ENCODE results near the gene APOL4. TPM values are rescaled to one million over a fixed set of nuclear protein-coding genes. Genes with fewer than 3 reads are reported as not detected.

The APOL4 gene
- total RNA-seq, 1 donor from 2014 or later = not detected

- no peak for TF ChIP-seq CTCF (conservative IDR thresholded peaks at IDR 0.05; ENCODE audit: low read depth, low read length)
- no peak overlapping the region for H3K4me3 ChIP-seq (ENCODE audit: low read depth, low read length)
- no peak for DNase-seq (ENCODE audit: low read depth)
Measured at GRCh38 chr22:36198536-36198935, 3.1 kb downstream of the APOL4 start.

GRCh38 chr22:36197514-36198146 lies 4.0 kb downstream of the APOL4 start:
- TF ChIP-seq CTCF (conservative IDR thresholded peaks at IDR 0.05; ENCODE audit: low read depth, low read length) = no peak
- no peak overlapping the region for H3K4me3 ChIP-seq (ENCODE audit: low read depth, low read length)
- no peak for DNase-seq (ENCODE audit: low read depth)

GRCh38 chr22:36197065-36197440 lies 4.6 kb downstream of the APOL4 start:
- no peak for TF ChIP-seq CTCF (conservative IDR thresholded peaks at IDR 0.05; ENCODE audit: low read depth, low read length)
- H3K4me3 ChIP-seq (ENCODE audit: low read depth, low read length) = no peak overlapping the region
- DNase-seq (ENCODE audit: low read depth) = no peak

GRCh38 chr22:36196254-36197064 lies 5.2 kb downstream of the APOL4 start:
- no peak overlapping the region for H3K4me3 ChIP-seq (ENCODE audit: low read depth, low read length)
- TF ChIP-seq CTCF (conservative IDR thresholded peaks at IDR 0.05; ENCODE audit: low read depth, low read length) = no peak
- DNase-seq (ENCODE audit: low read depth) = no peak

- DNase-seq (ENCODE audit: low read depth) = peak; percentile 9
- no peak overlapping the region for H3K4me3 ChIP-seq (ENCODE audit: low read depth, low read length)
- peak; percentile 87 for TF ChIP-seq CTCF (conservative IDR thresholded peaks at IDR 0.05; ENCODE audit: low read depth, low read length)
Measured at GRCh38 chr22:36194971-36195370, 6.6 kb downstream of the APOL4 start.

GRCh38 chr22:36194385-36194784 lies 7.2 kb downstream of the APOL4 start:
- no peak overlapping the region for H3K4me3 ChIP-seq (ENCODE audit: low read depth, low read length)
- no peak for DNase-seq (ENCODE audit: low read depth)
- TF ChIP-seq CTCF (conservative IDR thresholded peaks at IDR 0.05; ENCODE audit: low read depth, low read length) = no peak
